Adrenal gland (tissue), 12 donors: Measurements from ENCODE around the gene NBPF1. TPM values are rescaled to one million over a fixed set of nuclear protein-coding genes. Genes with fewer than 3 reads are reported as not detected.
"Not testable (repeated sequence)": the region's sequence is repeated elsewhere in the genome, so short reads cannot be mapped to it uniquely, and the experiment has no call there.

Experiments used
- DNase-seq, 7 donors: peaks; one replicate each; pipeline ENCODE4 v3.0.0-alpha.2; 2019 to 2020
- H3K27ac ChIP-seq, 5 donors: fragments of 200-600 bp; sonication (generic) in 4 of 5; 1 replicate in 3 of 5; 2 replicates in 2 of 5; pipeline versions ENCODE4 v1.5.1 to v1.8.0; 2016 to 2020; ENCODE audit warnings: mild to moderate bottlenecking in 1 of 5
- H3K27me3 ChIP-seq: fragments of 200-600 bp; 2 replicates; pipeline ENCODE4 v1.8.0; 2021
- H3K36me3 ChIP-seq, 2 donors: fragments of 200-600 bp; replicated peaks in 1 of 2; 1 replicate in 1 of 2; 2 replicates in 1 of 2; pipeline versions ENCODE4 v1.5.1 to v1.8.0; 2018 to 2022
- H3K4me1 ChIP-seq, 2 donors: fragments of 200-600 bp; replicated peaks in 1 of 2; 1 replicate in 1 of 2; 2 replicates in 1 of 2; pipeline versions ENCODE4 v1.5.1 to v1.8.0; 2018 to 2021
- H3K4me3 ChIP-seq, 4 donors: fragments of 200-600 bp; sonication (generic) in 3 of 4; one replicate each; pipeline ENCODE4 v1.5.1; 2016 to 2018
- H3K9me3 ChIP-seq, 3 donors: fragments of 200-600 bp; sonication (generic) in 1 of 3; replicated peaks in 1 of 3; 1 replicate in 2 of 3; 2 replicates in 1 of 3; pipeline versions ENCODE4 v1.5.1 to v1.8.0; 2016 to 2021
- WGBS, 4 donors: extraction: QIAGEN DNeasy Blood & Tissue Kit in 2 of 4; methylation state at CpG; one replicate each; pipeline versions ENCODE4 v1.1.5 to v1.1.7; 2013 to 2017; 5-methylcytosine and 5-hydroxymethylcytosine counted together
- intact Hi-C, 2 donors: fragments of 100-400 bp; cut with DNase I; formaldehyde crosslinking; loops; one replicate each; pipeline versions ENCODE4 v1.14.1 to v1.15.0; 2022 to 2023
- polyA plus RNA-seq, 3 donors: library from polyadenylated mRNA; stranded (reverse); fragments of 200-250 nt in 2 of 3; fragments of 350-450 nt in 1 of 3; fragmentation: Illumina TruSeq in 1 of 3; extraction: RNeasy Lipid Tissue Mini Kit (QIAGEN cat#74804) in 1 of 3; gene quantifications; one replicate each; pipeline ENCODE4 v1.2.3, GENCODE V29; 2013 to 2014
- total RNA-seq, 9 donors: library from RNA; depleted of rRNA in 4 of 9; stranded (reverse); fragments of >200 nt in 4 of 9; fragments of 120-200 nt in 1 of 9; fragmentation: NEBNext Ultra II Directional in 1 of 9; extraction: Animal tissue kit (Norgen Biotek cat#: 25700) in 1 of 9; gene quantifications; one replicate each; pipeline versions ENCODE4 v1.1.0 to v1.2.4, GENCODE V29; 2013 to 2023
- TF ChIP-seq, protein P1 (sequence below), 6 experiments: fragments of 450-650 bp in 4 of 6; fragments of 200-600 bp in 2 of 6; sonication (generic) in 1 of 6; IDR thresholded peaks; 1 replicate in 5 of 6; 2 replicates in 1 of 6; pipeline versions ENCODE4 v1.5.1 to v1.8.0; 2016 to 2021; ENCODE audit warnings: antibody characterized with exemption in 6 of 6, mild to moderate bottlenecking in 2 of 6, moderate library complexity in 1 of 6
- donor health status: healthy with polysubstance abuse.
- donor health status: Bipolar disorder and iron deficiency.
- donor health status: DM: yes; HTN: yes; CAD: no.
- donor health status: DM: no; HTN: no; CAD: no.
- donor health status: DM: no; HTN: no; CAD: no.
- donor health status: DM: yes; HTN: yes; CAD: no.

Gene NBPF1
- total and polyA plus RNA-seq, 12 donors, result 7.9 to 205 (median 93.3) TPM

DNA sequence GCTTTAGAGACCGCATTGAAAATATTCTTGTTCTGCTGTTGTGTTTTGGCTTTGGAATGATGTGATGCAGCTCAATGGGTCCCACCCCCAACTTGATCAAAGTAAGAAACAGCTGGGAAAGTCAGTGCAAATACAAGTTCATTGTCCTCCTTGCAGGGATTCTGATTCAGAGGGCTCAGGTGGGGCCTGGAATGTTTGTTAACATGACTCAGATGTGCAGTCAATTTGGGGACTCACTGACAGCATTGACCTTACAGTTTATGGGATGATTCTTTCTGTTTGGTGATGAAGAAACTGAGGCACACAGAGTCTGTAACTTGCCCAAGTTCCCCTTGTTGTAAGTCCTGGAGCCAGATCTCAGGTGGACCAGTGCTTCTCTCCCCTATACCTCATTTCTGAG lies 18.1 kb downstream of the NBPF1 start:
- H3K27ac ChIP-seq, H3K9me3 ChIP-seq, DNase-seq, H3K36me3 ChIP-seq, H3K4me3 ChIP-seq, H3K4me1 ChIP-seq, intact Hi-C loops, H3K27me3 ChIP-seq: not testable (repeated sequence)
- 96 to 100% (median 100%) methylated on average over 1 of the region's 1 CpG for WGBS, 4 donors

- H3K4me1 ChIP-seq, intact Hi-C loops, H3K9me3 ChIP-seq, H3K27me3 ChIP-seq, H3K4me3 ChIP-seq: not testable (repeated sequence)
- WGBS, 4 donors, result 7 to 60% (median 10%) methylated on average over 1 to 6 of the region's 8 CpGs
- peak in 3 of 7 donors; percentile 41 to 58 (median 43) for DNase-seq
- TF ChIP-seq, protein P1, sequence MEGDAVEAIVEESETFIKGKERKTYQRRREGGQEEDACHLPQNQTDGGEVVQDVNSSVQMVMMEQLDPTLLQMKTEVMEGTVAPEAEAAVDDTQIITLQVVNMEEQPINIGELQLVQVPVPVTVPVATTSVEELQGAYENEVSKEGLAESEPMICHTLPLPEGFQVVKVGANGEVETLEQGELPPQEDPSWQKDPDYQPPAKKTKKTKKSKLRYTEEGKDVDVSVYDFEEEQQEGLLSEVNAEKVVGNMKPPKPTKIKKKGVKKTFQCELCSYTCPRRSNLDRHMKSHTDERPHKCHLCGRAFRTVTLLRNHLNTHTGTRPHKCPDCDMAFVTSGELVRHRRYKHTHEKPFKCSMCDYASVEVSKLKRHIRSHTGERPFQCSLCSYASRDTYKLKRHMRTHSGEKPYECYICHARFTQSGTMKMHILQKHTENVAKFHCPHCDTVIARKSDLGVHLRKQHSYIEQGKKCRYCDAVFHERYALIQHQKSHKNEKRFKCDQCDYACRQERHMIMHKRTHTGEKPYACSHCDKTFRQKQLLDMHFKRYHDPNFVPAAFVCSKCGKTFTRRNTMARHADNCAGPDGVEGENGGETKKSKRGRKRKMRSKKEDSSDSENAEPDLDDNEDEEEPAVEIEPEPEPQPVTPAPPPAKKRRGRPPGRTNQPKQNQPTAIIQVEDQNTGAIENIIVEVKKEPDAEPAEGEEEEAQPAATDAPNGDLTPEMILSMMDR (IDR thresholded peaks at IDR 0.05), result peak in 2 of 6 experiments; percentile 18 to 21
- peak overlapping the region in 1 of 5 donors; percentile 55 for H3K27ac ChIP-seq
- H3K36me3 ChIP-seq, result peaks cover 0 to 10% of the 10 kb centered on the region in 2 donors
Measured at GRCh38 chr1:16591845-16592244, 21.5 kb downstream of the NBPF1 start.

DNA sequence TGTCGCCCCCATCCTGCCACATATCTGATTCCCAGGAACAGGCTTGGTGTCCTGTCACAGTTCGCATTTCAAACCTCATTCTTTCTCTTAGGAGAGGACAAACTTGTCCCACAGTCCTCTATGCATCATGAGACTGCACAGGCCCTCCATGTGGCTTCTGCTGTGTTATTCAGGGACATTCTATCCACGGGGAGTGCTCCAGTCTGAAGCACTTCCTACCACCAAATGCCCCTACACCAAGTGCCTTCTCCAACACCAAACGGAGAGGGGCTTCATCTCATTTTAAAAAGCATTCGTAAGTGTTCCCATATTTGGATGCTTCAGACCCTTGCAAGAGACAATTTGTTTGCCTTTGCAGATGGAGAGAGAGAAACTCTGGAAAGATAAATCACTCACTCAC lies 25.3 kb downstream of the NBPF1 start:
- intact Hi-C loops, H3K4me1 ChIP-seq, DNase-seq, H3K9me3 ChIP-seq, H3K27me3 ChIP-seq, H3K4me3 ChIP-seq, H3K27ac ChIP-seq: not testable (repeated sequence)
- WGBS, 4 donors, result 84 to 92% (median 90%) methylated on average over 3 to 5 of the region's 5 CpGs
- peaks cover 0 to 24% of the 10 kb centered on the region in 2 donors for H3K36me3 ChIP-seq

GRCh38 chr1:16587639-16588038 lies 25.7 kb downstream of the NBPF1 start:
- intact Hi-C loops, H3K4me3 ChIP-seq, H3K9me3 ChIP-seq, H3K27me3 ChIP-seq, H3K27ac ChIP-seq, DNase-seq, H3K4me1 ChIP-seq: not testable (repeated sequence)
- H3K36me3 ChIP-seq, result peaks cover 0 to 26% of the 10 kb centered on the region in 2 donors
- 87 to 93% (median 90%) methylated on average over 4 of the region's 4 CpGs for WGBS, 4 donors

DNA sequence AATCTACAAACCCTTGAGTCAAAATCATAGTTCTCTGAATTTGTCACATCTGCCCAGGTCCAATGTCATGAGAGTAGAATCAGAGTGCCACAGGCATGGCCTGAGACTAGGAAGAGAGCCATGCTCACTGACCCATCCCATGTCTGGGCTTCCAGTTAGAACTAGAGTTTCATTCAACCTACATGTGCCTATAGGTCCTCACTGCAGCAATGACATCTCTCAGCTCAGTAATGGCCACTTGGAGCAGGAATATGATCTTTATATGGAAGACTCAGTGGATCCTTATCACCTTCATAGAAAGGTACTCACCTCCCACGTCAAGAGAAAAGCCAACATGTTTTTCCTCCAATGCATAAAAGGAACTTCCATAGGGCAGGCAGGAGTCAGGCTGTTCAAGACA lies 48.0 kb downstream of the NBPF1 start:
- H3K27me3 ChIP-seq, H3K36me3 ChIP-seq, H3K4me1 ChIP-seq, DNase-seq, H3K27ac ChIP-seq, intact Hi-C loops, H3K4me3 ChIP-seq, H3K9me3 ChIP-seq: not testable (repeated sequence)
- no CpG with 5 or more reads among the region's 1 CpG for WGBS, 4 donors

DNA sequence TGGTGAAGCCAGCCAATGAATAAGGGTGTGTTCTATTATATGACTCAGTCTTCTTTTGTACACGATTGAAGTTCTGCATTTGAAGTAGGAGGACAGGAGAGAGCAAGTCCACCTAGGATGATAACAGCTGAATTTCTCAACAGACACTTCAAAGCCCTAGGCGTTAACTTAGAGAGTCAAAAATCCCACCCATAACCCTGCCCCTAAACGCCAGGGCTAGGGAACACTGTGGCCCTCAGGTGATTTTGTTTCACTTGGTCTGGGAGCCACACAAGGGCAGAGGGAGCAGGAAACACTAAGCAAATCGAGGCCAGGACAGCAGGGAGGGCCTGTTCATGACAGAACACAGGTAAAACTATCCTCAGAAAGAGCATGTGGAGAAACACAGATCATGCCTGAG lies 52.3 kb downstream of the NBPF1 start:
- H3K4me3 ChIP-seq, H3K27ac ChIP-seq, H3K36me3 ChIP-seq, H3K9me3 ChIP-seq, intact Hi-C loops, DNase-seq, H3K4me1 ChIP-seq, H3K27me3 ChIP-seq: not testable (repeated sequence)
- 70 to 76% (median 76%) methylated on average over 2 to 4 of the region's 4 CpGs for WGBS, 4 donors

- H3K4me3 ChIP-seq, H3K27ac ChIP-seq, H3K9me3 ChIP-seq, H3K4me1 ChIP-seq, H3K36me3 ChIP-seq, H3K27me3 ChIP-seq, intact Hi-C loops, DNase-seq: not testable (repeated sequence)
- 53 to 64% (median 56%) methylated on average over 3 to 6 of the region's 6 CpGs for WGBS, 4 donors
Measured at GRCh38 chr1:16560498-16560897, 52.9 kb downstream of the NBPF1 start.

DNA sequence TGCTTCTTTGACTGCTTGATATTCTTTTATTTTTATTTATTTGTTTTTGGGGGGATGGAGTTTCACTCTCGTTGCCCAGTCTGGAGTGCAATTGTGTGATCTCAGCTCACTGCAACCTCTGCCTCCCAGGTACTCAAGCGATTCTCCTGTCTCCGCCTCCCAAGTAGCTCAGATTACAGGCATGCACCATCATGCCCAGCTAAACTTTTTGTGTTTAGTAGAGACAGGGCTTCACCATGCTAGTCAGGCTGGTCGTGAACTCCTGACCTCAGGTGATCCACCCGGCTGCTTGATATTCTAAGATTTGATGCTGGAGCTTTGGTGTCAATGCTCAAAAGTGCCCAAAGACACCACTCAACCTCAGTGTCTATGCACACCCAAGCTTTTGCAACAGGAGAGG lies 53.7 kb downstream of the NBPF1 start:
- H3K27ac ChIP-seq, DNase-seq, H3K27me3 ChIP-seq, H3K36me3 ChIP-seq, intact Hi-C loops, H3K9me3 ChIP-seq, H3K4me3 ChIP-seq, H3K4me1 ChIP-seq: not testable (repeated sequence)
- WGBS, 4 donors, result no CpG with 5 or more reads among the region's 5 CpGs

DNA sequence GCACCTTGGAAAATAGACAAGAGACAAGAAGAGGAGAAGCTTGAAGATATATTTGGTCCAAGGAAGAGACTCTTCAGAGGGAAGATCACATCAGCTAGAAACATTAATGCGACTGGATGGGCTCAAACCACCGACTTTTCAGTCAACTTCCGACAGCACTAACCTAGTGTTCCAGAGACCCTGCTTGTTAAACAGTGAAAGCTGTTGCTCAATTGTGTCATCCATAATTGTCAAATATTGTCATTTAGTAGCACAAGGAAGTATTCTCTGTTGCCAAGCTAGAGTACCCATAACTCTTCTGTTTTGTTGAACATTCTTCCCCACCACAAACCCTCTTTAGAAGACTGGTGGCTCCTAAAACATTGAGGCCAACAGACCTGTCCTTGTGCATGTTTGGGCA lies 56.3 kb downstream of the NBPF1 start:
- DNase-seq, H3K4me1 ChIP-seq, H3K27me3 ChIP-seq, H3K9me3 ChIP-seq, intact Hi-C loops, H3K4me3 ChIP-seq, H3K36me3 ChIP-seq: not testable (repeated sequence)
- 64 to 87% (median 85%) methylated on average over 3 of the region's 3 CpGs; no CpG with 5 or more reads in 1 of the 4 donors for WGBS, 4 donors
- peak overlapping the region in 1 of 5 donors; percentile 27 for H3K27ac ChIP-seq

DNA sequence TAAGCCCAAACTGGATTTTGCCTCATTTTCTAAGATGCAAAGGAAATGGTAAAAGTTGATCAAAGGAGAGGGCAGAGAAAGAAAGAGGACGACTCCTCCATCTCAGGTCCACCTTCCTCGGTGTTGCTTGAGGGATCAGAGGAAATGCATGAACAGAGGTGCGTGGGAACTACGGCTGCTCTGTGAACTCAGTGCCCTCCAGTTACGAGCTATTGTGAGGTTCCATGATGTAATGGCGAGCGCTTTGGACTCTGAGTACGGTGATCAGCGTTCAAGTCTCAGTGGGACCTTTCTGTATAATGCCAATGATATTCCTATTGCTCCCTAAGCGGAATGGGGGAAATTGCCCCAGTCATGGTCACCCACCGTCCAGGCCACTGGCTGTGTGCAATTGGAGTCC lies 60.1 kb downstream of the NBPF1 start:
- 92 to 96% (median 95%) methylated on average over 9 of the region's 11 CpGs for WGBS, 4 donors
- H3K4me3 ChIP-seq, H3K36me3 ChIP-seq, intact Hi-C loops, H3K27me3 ChIP-seq, H3K27ac ChIP-seq, H3K9me3 ChIP-seq, DNase-seq, H3K4me1 ChIP-seq: not testable (repeated sequence)
